Pericardium fibroblast (primary cell): ENCODE measurements around the gene TCF12. TPM values are rescaled to one million over a fixed set of nuclear protein-coding genes. Genes with fewer than 3 reads are reported as not detected.

Source experiments
- total RNA-seq: library from RNA; depleted of rRNA; stranded (reverse); fragments of >200 nt; gene quantifications from 2 replicates; pipeline ENCODE4 v1.2.3, GENCODE V29; 2015

The TCF12 gene
- total RNA-seq: 46.6 and 63.0 TPM in 2 replicates

DNA sequence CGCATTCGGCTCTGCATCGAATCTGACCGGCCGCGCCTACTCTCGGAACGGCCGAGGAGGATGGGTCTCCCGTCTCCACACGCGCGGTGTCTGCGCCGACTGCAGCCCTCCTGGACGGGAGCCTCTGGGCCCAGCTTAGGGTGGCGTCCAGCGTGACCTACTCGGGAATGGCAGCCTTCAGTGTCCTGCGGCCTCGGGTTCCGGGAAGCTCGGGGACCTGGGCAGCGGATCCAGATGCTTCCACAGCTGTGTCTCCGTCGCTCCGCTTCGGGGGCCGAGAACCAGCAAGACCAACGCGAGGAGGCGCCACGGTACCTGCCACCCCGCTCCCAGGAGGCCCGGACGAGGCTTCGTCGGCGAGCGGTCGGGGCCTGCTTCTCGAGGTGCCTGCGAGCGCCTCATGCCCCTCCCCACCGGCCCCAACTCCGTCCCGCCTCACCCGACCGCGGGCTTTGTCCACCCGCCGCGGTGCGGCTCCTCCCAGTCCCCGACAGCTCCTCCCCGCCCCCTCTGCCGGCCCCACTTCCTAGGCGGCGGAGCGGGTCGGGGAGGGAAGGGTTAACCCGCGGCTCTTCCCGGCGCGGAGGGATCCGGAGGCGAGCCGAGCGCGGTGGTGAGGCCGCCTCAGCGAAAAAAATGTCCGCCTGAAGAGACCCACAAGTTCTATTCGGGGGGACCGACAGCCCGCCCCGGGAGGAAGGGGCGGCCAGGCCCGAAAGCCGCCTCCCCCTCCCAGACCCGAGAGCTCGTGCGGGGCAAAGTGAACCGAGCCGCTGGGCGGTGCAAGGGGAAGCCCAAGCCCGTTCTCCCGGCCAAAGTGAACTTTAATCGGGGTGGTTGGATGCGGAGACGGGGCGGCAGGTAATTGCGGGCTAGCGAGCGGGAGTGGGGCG is at the start of gene TCF12:
Gene TCF12, plus strand, starts transcription at position 599 of the 893 bp plus-strand sequence. CDS start 1,270 bp downstream, outside the sequence.

Other genes with a start within 250 kb of the TCF12 start
- 17.7 and 19.3 TPM in 2 replicates for gene ZNF280D, start 185.1 kb upstream of the TCF12 start, total RNA-seq